GM12892 (cell line): ENCODE data around the gene MYBBP1A. TPM values are rescaled to one million over a fixed set of nuclear protein-coding genes. Genes with fewer than 3 reads are reported as not detected.
"Not testable (repeated sequence)": the region's sequence is repeated elsewhere in the genome, so short reads cannot be mapped to it uniquely, and the experiment has no call there.

ENCODE experiments used
- DNase-seq: peaks from one replicate; pipeline ENCODE4 v3.0.0; 2011; ENCODE audit not compliant: insufficient read length
- FAIRE-seq: peaks from 2 replicates; lab custom pipeline; 2011; peaks lifted over from hg19 to GRCh38; lab: Jason Lieb, UNC
- POLR2A ChIP-seq: IDR thresholded peaks from 2 replicates; pipeline ENCODE4 v1.6.1; 2011; ENCODE audit warnings: low read depth, low read length, control low read depth
- POLR2AphosphoS5 ChIP-seq: IDR thresholded peaks from 2 replicates; pipeline ENCODE4 v1.6.1; 2011; ENCODE audit warnings: low read depth, low read length, control low read depth
- TAF1 ChIP-seq: IDR thresholded peaks from 2 replicates; pipeline ENCODE4 v1.6.1; 2011; ENCODE audit warnings: low read depth, mild to moderate bottlenecking, control low read depth, low read length, borderline replicate concordance
- polyA plus RNA-seq: library from polyadenylated mRNA; unstranded; fragments of >200 nt; gene quantifications from one replicate; pipeline ENCODE4 v1.2.1, GENCODE V29; 2012; ENCODE audit warnings: missing spikeins, inconsistent platforms; ENCODE audit not compliant: missing spikeins

The MYBBP1A gene
- 29.3 TPM for polyA plus RNA-seq

- TF ChIP-seq POLR2A (peak; percentile 97), POLR2AphosphoS5 (peak; percentile 92), TAF1 (peak; percentile 79; the same call in 1 of the 2 replicates)
- FAIRE-seq (peak; percentile 97), DNase-seq (peak; percentile 100)
Measured at GRCh38 chr17:4554997-4555799, at the start of gene MYBBP1A. Gene MYBBP1A, minus strand, starts transcription at chr17:4555384. Its CDS starts 60 bp downstream, at chr17:4555324.

- not testable (repeated sequence) for FAIRE-seq, DNase-seq
Measured at GRCh38 chr17:4604736-4605135, 49.6 kb upstream of the MYBBP1A start.

GRCh38 chr17:4604111-4604644 is 49.0 kb upstream of the MYBBP1A start:
- DNase-seq (no peak), FAIRE-seq (no peak)
- no peak for TF ChIP-seq POLR2A
- no peak for TF ChIP-seq TAF1
- TF ChIP-seq POLR2AphosphoS5: no peak

GRCh38 chr17:4602041-4602440 is 46.9 kb upstream of the MYBBP1A start:
- FAIRE-seq (no peak), DNase-seq (no peak)
- no peak for TF ChIP-seq POLR2A
- no peak for TF ChIP-seq POLR2AphosphoS5
- TF ChIP-seq TAF1: no peak

- no peak for DNase-seq
- TF ChIP-seq POLR2A (no peak), TAF1 (no peak), POLR2AphosphoS5 (no peak)
- no peak for FAIRE-seq
Measured at GRCh38 chr17:4601326-4601725, 46.1 kb upstream of the MYBBP1A start.

- no peak for FAIRE-seq
- DNase-seq: no peak
Measured at GRCh38 chr17:4600563-4600962, 45.4 kb upstream of the MYBBP1A start.

GRCh38 chr17:4599505-4600281 is 44.5 kb upstream of the MYBBP1A start:
- TF ChIP-seq POLR2A (no peak), POLR2AphosphoS5 (no peak), TAF1 (no peak)
- DNase-seq (no peak), FAIRE-seq (no peak)

More at GRCh38 chr17:4600563-4600962, 45.4 kb upstream of the MYBBP1A start:
- TF ChIP-seq TAF1 (no peak), POLR2A (no peak), POLR2AphosphoS5 (no peak)

- no peak for TF ChIP-seq POLR2AphosphoS5
- TF ChIP-seq POLR2A: no peak
- no peak for TF ChIP-seq TAF1
- DNase-seq (no peak), FAIRE-seq (no peak)
Measured at GRCh38 chr17:4598776-4599504, 43.8 kb upstream of the MYBBP1A start.

- TF ChIP-seq POLR2A (no peak), POLR2AphosphoS5 (no peak), TAF1 (no peak)
- FAIRE-seq: no peak
- no peak for DNase-seq
Measured at GRCh38 chr17:4597975-4598374, 42.8 kb upstream of the MYBBP1A start.

GRCh38 chr17:4596636-4597380 is 41.6 kb upstream of the MYBBP1A start:
- DNase-seq (no peak), FAIRE-seq (no peak)
- TF ChIP-seq POLR2AphosphoS5: no peak
- no peak for TF ChIP-seq TAF1
- no peak for TF ChIP-seq POLR2A

- FAIRE-seq: not testable (repeated sequence)
Measured at GRCh38 chr17:4595685-4596342, 40.6 kb upstream of the MYBBP1A start.

More at GRCh38 chr17:4595685-4596342, 40.6 kb upstream of the MYBBP1A start:
- not testable (repeated sequence) for DNase-seq
